ENCODE results near the gene CUL3. TPM values are rescaled to one million over a fixed set of nuclear protein-coding genes. Genes with fewer than 3 reads are reported as not detected.

Gene CUL3
- total RNA-seq, 1 experiment from 2014 or later: 86.2 TPM

DNA sequence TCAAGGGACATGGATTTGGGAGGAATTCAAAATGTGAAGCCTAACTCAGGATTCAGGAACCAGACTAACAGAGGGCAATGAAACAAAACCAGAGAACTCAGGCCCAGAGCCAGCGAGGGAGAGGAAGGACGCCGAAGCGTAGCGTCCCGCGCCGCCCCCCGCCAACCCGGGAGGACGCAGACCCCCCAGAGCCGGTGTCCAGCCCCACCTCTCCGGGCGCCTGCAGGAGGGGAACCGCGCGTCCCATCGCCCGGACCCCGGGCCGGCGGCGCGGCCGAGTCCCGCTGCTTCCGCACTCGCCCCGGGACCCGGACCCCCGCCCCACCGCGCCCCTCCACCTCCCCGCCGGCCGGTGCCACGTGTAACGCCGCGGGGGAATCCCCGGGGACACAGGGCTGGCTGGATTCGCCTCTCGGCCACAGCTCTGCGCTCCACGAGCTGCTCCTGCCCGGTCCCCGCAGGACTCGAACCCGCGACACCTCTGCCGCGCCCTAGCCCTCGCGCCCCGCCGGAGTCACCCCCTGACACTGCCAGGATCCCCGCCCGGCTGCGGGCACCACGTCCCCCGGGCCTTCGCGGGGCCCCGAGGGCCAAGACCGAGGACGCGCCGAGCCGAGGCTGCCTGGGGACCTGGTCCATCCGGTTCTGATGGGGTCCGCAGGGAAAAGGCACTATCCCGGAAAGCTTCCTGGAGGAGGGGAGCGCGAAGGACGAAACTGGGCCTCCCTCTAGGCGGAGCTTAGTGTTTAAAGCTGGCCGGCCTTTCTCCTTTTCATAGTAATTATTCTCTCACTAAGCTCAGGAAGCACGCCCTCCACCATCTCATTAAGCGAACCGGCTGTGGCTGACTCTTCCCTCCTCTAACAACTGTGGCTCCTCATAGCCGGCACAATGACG lies 142.8 kb downstream of the CUL3 start:
- ChIA-PET POLR2A (interaction anchor here (0.6 to 1.1 kb wide), 3 partner anchors 9 to 642 kb away, joined by 3 to 5 read pairs (median 3); partner anchors contain the start of gene CUL3), CTCF (interaction anchor here (0.7 to 2.1 kb wide), 4 partner anchors 9 to 472 kb away, joined by 3 to 9 read pairs (median 4); no protein-coding TSS in a partner anchor)
- H3K4me1 Mint-ChIP-seq: peaks cover 23% of the 10 kb centered on the region
- H3K36me3 Mint-ChIP-seq: peaks cover 3% of the 10 kb centered on the region; the same call in 1 of the 2 replicates
- H3K27me3 Mint-ChIP-seq (ENCODE audit: low read depth): peaks cover 11% of the 10 kb centered on the region
- ATAC-seq (peak; percentile 83), DNase-seq (ENCODE audit: low spot score) (peak; percentile 37)
- H3K4me3 Mint-ChIP-seq: peak overlapping the region; percentile 71
- peak overlapping the region; percentile 80; the same call in 1 of the 2 replicates for H3K27ac Mint-ChIP-seq
- 0 out of 2 replicates have a peak, but pooled peaks have one; percentile 38 for TF ChIP-seq ELF4 (CRISPR knock-in tag; IDR thresholded peaks at IDR 0.05; ENCODE audit: low read depth)
- TF ChIP-seq, protein P1, sequence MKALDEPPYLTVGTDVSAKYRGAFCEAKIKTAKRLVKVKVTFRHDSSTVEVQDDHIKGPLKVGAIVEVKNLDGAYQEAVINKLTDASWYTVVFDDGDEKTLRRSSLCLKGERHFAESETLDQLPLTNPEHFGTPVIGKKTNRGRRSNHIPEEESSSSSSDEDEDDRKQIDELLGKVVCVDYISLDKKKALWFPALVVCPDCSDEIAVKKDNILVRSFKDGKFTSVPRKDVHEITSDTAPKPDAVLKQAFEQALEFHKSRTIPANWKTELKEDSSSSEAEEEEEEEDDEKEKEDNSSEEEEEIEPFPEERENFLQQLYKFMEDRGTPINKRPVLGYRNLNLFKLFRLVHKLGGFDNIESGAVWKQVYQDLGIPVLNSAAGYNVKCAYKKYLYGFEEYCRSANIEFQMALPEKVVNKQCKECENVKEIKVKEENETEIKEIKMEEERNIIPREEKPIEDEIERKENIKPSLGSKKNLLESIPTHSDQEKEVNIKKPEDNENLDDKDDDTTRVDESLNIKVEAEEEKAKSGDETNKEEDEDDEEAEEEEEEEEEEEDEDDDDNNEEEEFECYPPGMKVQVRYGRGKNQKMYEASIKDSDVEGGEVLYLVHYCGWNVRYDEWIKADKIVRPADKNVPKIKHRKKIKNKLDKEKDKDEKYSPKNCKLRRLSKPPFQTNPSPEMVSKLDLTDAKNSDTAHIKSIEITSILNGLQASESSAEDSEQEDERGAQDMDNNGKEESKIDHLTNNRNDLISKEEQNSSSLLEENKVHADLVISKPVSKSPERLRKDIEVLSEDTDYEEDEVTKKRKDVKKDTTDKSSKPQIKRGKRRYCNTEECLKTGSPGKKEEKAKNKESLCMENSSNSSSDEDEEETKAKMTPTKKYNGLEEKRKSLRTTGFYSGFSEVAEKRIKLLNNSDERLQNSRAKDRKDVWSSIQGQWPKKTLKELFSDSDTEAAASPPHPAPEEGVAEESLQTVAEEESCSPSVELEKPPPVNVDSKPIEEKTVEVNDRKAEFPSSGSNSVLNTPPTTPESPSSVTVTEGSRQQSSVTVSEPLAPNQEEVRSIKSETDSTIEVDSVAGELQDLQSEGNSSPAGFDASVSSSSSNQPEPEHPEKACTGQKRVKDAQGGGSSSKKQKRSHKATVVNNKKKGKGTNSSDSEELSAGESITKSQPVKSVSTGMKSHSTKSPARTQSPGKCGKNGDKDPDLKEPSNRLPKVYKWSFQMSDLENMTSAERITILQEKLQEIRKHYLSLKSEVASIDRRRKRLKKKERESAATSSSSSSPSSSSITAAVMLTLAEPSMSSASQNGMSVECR (CRISPR knock-in tag; IDR thresholded peaks at IDR 0.05; ENCODE audit: borderline replicate concordance): no peak
- TF ChIP-seq, protein P2, sequence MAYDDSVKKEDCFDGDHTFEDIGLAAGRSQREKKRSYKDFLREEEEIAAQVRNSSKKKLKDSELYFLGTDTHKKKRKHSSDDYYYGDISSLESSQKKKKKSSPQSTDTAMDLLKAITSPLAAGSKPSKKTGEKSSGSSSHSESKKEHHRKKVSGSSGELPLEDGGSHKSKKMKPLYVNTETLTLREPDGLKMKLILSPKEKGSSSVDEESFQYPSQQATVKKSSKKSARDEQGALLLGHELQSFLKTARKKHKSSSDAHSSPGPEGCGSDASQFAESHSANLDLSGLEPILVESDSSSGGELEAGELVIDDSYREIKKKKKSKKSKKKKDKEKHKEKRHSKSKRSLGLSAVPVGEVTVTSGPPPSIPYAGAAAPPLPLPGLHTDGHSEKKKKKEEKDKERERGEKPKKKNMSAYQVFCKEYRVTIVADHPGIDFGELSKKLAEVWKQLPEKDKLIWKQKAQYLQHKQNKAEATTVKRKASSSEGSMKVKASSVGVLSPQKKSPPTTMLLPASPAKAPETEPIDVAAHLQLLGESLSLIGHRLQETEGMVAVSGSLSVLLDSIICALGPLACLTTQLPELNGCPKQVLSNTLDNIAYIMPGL (CRISPR knock-in tag; IDR thresholded peaks at IDR 0.05): 0 out of 2 replicates have a peak, but pooled peaks have one; percentile 44
- no peak for TF ChIP-seq MYBL2 (CRISPR knock-in tag; IDR thresholded peaks at IDR 0.05)
- TF ChIP-seq CREM (CRISPR knock-in tag; IDR thresholded peaks at IDR 0.05): 0 out of 2 replicates have a peak, but pooled peaks have one; percentile 50
- no peak for TF ChIP-seq ATF1 (CRISPR knock-in tag; IDR thresholded peaks at IDR 0.05)
- H3K9me3 Mint-ChIP-seq: peaks cover 10% of the 10 kb centered on the region

DNA sequence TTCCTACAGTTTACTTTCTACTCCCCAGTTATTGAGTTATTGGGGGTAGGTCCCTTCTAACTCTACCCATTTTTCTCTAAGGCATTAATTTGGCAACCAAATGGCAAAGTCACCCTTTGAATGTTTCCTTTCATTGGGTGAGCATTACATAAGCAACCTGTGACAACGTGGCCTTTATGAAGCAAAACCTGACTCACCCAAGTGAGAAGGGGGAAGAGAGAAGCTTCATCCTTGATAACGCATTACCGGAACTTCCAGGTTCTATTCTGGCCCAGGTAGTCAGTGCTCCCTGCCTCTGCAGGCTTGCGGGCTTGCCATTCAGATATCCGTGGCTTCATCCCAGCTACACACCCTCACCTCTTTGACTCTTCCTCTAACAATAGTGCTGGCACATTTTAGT lies 144.2 kb downstream of the CUL3 start:
- Mint-ChIP-seq H3K36me3 (peaks cover 7% of the 10 kb centered on the region; the same call in 1 of the 2 replicates), H3K4me1 (peaks cover 23% of the 10 kb centered on the region), H3K27me3 (ENCODE audit: low read depth) (peaks cover 11% of the 10 kb centered on the region), H3K4me3 (no peak overlapping the region; the same call in 1 of the 2 replicates), H3K27ac (peak overlapping the region; percentile 21; the same call in 1 of the 2 replicates), H3K9me3 (peaks cover 15% of the 10 kb centered on the region)
- no peak for ATAC-seq
- POLR2A ChIA-PET: interaction anchor here (0.6 kb wide), 1 partner anchor 64 kb away, joined by 3 read pairs; no protein-coding TSS in a partner anchor
- CTCF ChIA-PET: interaction anchor here (1.1 to 1.3 kb wide), 2 partner anchors 9 to 210 kb away, joined by 4 to 5 read pairs; no protein-coding TSS in a partner anchor
- no peak for DNase-seq (ENCODE audit: low spot score)
- no peak for TF ChIP-seq GTF2I (CRISPR knock-in tag; conservative IDR thresholded peaks at IDR 0.05)
- TF ChIP-seq, protein P3, sequence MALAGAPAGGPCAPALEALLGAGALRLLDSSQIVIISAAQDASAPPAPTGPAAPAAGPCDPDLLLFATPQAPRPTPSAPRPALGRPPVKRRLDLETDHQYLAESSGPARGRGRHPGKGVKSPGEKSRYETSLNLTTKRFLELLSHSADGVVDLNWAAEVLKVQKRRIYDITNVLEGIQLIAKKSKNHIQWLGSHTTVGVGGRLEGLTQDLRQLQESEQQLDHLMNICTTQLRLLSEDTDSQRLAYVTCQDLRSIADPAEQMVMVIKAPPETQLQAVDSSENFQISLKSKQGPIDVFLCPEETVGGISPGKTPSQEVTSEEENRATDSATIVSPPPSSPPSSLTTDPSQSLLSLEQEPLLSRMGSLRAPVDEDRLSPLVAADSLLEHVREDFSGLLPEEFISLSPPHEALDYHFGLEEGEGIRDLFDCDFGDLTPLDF (CRISPR knock-in tag; IDR thresholded peaks at IDR 0.05): no peak
- TF ChIP-seq ZNF416 (CRISPR knock-in tag; IDR thresholded peaks at IDR 0.05): no peak
- no peak for TF ChIP-seq SP1 (CRISPR knock-in tag; conservative IDR thresholded peaks at IDR 0.05)
- TF ChIP-seq GRHL2 (CRISPR knock-in tag; IDR thresholded peaks at IDR 0.05; ENCODE audit: insufficient replicate concordance, severe bottlenecking): no peak
- TF ChIP-seq, protein P1 (CRISPR knock-in tag; IDR thresholded peaks at IDR 0.05; ENCODE audit: borderline replicate concordance): no peak
- no peak for TF ChIP-seq ZNF121 (CRISPR knock-in tag; IDR thresholded peaks at IDR 0.05)
- TF ChIP-seq SOX15 (CRISPR knock-in tag; IDR thresholded peaks at IDR 0.05): no peak
- TF ChIP-seq, protein P4, sequence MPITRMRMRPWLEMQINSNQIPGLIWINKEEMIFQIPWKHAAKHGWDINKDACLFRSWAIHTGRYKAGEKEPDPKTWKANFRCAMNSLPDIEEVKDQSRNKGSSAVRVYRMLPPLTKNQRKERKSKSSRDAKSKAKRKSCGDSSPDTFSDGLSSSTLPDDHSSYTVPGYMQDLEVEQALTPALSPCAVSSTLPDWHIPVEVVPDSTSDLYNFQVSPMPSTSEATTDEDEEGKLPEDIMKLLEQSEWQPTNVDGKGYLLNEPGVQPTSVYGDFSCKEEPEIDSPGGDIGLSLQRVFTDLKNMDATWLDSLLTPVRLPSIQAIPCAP (CRISPR knock-in tag; IDR thresholded peaks at IDR 0.05): no peak
- TF ChIP-seq GABPB1 (CRISPR knock-in tag; IDR thresholded peaks at IDR 0.05): no peak
- TF ChIP-seq, protein P5, sequence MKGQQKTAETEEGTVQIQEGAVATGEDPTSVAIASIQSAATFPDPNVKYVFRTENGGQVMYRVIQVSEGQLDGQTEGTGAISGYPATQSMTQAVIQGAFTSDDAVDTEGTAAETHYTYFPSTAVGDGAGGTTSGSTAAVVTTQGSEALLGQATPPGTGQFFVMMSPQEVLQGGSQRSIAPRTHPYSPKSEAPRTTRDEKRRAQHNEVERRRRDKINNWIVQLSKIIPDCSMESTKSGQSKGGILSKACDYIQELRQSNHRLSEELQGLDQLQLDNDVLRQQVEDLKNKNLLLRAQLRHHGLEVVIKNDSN (CRISPR knock-in tag; IDR thresholded peaks at IDR 0.05): no peak
- no peak for TF ChIP-seq CREB1 (CRISPR knock-in tag; IDR thresholded peaks at IDR 0.05)
- no peak for TF ChIP-seq OVOL2 (CRISPR knock-in tag; IDR thresholded peaks at IDR 0.05; ENCODE audit: borderline replicate concordance)

Data from WTC11 (cell line).